Daoy (cell line): ENCODE measurements around the gene MTMR4. TPM values are rescaled to one million over a fixed set of nuclear protein-coding genes. Genes with fewer than 3 reads are reported as not detected.
"Not testable (repeated sequence)": the region's sequence is repeated elsewhere in the genome, so short reads cannot be mapped to it uniquely, and the experiment has no call there.

Experiments used
- DNase-seq: peaks from one replicate; pipeline ENCODE4 v3.0.0-alpha.2; 2015; ENCODE audit warnings: low read depth
- total RNA-seq: library from RNA; depleted of rRNA; stranded (reverse); fragments of >200 nt; shearing (Covaris generic); gene quantifications from 2 replicates; pipeline ENCODE4 v1.2.3, GENCODE V29; 2014; rRNA removed

Gene MTMR4
- total RNA-seq, 1 experiment from 2014 or later: 19.9 TPM

DNA sequence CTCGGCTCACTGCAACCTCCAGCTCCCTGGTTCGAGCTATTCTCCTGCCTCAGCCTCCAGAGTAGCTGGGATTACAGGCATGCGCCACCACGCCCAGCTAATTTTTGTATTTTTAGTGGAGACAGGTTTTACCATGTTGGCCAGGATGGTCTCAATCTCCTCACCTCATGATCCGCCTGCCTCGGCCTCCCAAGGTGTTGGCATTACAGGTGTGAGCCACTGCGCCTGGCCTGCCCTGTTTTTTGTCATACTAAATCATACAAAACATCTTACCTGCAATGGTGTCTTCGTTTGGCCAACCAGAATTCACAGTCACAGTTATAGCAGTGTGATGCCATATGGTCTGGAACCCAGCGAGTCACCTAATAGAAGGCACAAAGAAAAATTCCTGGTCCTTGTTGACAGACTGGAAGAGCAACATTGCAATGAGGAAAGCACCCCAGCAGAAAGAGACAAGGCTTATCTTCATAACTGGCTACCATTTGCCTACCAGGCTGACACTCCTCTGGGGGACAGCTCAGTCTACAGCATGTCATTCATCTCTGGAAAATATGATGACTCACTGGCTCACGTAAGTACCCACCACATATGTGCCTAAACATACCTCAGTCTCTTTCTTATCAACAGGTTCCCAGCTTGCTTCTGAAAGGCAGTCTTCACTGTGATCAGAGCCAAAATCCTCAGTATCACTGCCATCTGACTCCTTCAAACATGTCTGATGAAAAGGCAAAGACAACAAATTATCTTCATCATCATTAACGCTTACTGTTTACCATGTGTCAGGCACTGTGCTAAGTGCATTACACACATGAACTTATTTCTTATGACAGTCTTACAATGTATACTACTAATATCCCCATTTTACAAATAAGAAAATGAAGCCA, 22.0 kb downstream of the MTMR4 start:
- no peak for DNase-seq

GRCh38 chr17:58491510-58492045, 22.9 kb downstream of the MTMR4 start:
- no peak for DNase-seq

- no peak for DNase-seq
These were observed 26.0 kb downstream of the MTMR4 start for GRCh38 chr17:58488428-58488890.

- DNase-seq: no peak
These were observed 26.6 kb downstream of the MTMR4 start, which contains the start of gene HSF5 for GRCh38 chr17:58487589-58488427. HSF5 (minus strand) TSS chr17:58488408; CDS start chr17:58488274, 134 bp downstream.

DNA sequence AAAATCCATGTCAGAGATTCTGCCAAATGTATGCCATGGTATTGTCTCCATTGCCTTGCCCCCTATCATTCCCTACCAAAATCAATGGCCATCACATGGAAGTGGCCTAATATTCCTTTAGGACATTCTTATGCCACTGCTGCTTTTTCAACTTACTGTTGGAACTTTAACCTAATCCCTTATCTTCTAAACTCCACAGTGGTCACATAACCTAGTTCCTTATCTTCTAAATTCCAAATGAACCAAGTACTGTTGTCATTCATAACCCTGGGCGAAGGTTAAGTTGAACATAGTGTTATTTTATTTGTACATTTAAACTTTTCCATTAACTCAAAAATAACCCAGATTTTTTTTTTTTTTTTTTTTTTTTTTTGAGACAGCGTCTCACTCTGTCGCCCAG, 29.8 kb downstream of the MTMR4 start:
- DNase-seq: no peak

DNA sequence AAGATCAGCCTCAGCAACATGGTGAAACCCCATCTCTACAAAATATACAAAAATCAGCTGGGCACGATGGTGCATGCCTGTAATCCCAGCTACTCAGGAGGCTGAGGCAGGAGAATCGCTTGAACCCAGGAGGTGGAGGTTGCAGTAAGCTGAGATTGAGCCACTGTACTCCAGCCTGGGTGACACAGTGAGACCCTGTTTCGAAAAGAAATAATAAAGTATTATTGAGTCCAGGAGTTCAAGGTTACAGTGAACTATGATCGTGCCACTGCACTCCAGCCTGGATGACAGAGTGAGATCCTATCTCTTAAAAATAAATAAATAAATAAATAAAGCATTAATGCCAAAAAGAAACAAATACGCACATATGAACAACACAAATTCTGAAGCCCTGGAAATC, 32.6 kb downstream of the MTMR4 start:
- not testable (repeated sequence) for DNase-seq

DNA sequence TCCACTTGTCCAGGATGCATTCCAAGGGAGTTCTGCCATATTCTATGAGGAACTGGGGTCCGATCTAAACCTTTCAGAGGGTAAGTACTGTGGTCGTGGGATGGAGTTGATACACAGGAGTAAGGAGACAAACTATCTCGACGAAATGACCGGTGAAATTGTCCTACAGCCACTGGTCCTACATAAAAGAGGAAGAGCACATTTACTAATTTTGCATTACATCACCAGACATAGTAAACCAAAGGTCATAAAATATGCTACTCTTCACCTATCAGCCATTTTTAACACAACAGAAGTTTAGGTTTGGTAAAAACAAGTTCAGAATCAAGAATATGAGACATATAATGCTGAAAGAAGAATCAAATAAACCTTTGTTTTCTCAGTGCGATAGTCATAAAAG, 34.3 kb downstream of the MTMR4 start:
- DNase-seq: no peak

DNA sequence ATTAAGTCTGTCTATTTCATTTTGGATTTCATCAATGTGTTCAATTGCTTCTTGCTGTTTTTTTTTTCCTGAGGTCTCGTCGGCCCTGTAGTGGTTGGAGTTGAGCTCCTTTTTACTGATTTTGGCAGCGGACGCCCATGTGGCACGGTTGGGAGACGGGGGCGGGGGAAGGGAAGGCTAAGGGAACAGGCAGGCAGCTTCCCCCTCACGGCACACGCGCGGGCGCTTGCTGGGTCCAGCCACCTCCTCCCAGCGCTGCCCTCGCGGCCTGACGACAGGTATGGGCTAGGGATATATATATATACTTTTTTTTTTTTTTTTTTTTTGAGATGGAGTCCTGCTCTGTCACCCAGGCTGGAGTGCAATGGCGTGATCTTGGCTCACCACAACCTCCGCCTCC, 37.6 kb downstream of the MTMR4 start:
- DNase-seq: no peak

DNA sequence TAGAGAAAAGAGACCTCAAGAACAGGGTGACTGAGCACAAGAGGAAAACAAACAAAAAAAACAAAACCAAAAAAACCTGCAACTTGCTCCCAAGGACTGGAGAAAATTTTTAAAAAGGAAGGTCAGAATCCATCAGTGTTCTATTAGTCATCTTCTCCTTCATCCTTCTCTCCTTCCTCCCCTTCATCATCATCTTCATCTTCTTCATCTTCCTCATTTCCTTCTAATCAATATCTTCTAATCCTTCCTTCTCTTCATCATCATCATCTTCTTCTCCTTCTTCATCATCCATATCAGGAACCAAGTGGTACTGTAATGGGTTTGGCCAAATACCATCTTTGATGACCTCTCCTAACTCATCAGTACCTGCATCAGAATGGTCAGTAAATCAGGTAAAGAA, 38.5 kb downstream of the MTMR4 start:
- no peak for DNase-seq

DNA sequence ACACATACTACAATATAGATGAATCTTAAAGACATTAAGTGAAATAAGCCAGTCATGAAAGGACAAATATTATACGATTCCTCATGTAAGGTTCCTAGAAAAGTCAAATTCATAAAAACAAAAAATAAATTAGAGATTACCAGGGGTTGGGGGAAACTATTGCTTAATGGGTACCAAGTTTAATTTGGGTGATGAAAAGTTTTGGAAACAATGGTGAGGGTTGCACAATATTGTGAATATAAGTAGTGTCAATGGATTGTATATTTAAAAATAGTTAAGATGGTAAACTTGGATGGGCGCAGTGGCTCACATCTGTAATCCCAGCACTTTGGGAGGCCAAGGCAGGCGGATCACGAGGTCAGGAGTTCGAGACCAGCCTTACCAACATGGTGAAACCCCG, 44.1 kb downstream of the MTMR4 start:
- no peak for DNase-seq

DNA sequence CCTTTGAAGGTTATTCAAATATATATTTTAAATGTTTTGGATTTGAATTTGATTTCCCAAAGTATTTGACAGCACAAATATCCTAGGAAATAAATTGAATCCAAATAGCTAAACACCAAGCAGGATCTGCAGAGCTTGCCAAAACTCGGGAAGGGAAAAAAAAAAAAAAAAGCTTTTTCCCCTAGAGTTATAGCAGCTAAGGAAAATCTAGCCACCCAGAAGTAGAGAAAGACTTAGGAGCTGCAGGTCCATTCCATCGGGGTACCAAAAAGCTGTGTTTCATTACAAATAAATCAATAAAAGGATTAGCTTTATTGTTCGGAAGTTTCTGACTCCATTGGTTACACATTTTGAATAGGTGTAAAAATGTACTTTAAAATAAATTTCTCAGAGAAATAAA, 45.5 kb downstream of the MTMR4 start:
- DNase-seq: no peak

- no peak for DNase-seq
These were observed 58.9 kb downstream of the MTMR4 start for GRCh38 chr17:58455491-58455890.

GRCh38 chr17:58452738-58453137, 61.7 kb downstream of the MTMR4 start:
- peak; percentile 66 for DNase-seq

DNA sequence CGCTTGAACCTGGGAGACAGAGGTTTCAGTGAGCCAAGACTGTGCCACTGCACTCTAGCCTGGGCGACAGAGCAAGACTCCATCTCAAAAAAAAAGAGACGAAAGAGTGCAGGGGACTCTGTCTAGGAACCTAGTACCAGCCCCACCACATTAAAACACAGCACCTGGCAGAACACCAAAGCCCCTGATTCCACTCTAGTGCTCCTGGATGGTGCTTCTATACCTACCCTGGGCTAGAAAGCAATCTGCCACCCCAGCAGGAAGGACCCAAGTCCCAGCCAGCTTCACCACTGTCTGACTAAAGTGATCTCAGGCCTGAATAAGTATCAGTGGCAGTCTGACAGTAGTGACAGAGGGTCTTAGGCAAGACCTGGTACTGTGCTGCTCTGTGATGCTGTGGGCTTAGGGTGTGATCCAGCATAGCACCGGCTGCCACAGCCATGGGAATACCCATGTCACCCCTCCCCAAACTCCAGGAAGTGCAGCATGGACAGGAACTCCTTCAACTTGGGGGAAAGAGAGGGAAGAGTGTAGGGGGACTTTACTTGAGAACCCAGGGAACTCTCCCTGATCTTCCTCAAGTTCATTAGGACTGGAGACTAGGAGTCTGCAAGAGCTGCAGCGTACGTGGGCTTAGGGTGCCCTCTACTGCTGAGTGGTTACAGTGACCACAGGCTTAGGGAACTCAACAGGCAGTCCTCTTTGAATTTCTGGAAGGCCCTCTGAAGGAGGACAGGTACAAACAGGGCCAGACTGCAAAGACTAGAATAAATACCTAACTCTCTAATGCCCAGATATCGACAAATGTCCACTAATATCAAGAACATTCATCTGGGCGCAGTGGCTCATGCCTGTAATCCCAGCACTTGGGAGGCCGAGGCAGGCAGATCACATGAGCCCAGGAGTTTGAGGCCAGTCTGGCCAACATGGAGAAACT, 67.1 kb downstream of the MTMR4 start:
- DNase-seq: peak; percentile 76

- no peak for DNase-seq
These were observed 68.4 kb downstream of the MTMR4 start for GRCh38 chr17:58446086-58446485.

Other genes with a start within 250 kb of the MTMR4 start
- gene MPO, start 233.7 kb downstream of the MTMR4 start, total RNA-seq: not detected in 2 replicates
- under 0.01 and 0.33 TPM in 2 replicates for gene TSPOAP1, start 185.8 kb downstream of the MTMR4 start, total RNA-seq
- gene SUPT4H1, start 162.4 kb downstream of the MTMR4 start, total RNA-seq: 50.2 and 106 TPM in 2 replicates
- gene RNF43, start 97.1 kb downstream of the MTMR4 start, total RNA-seq: 0.57 and 1.5 TPM in 2 replicates
- gene HSF5, start 26.2 kb downstream of the MTMR4 start, total RNA-seq: 0.06 TPM in 1 of 2 replicates, not detected in the other
- gene TEX14, start 177.4 kb upstream of the MTMR4 start, total RNA-seq: not detected in 2 replicates
- 40.7 and 50.7 TPM in 2 replicates for gene RAD51C, start 178.0 kb upstream of the MTMR4 start, total RNA-seq
- 2.1 and 2.5 TPM in 2 replicates for gene PPM1E, start 241.2 kb upstream of the MTMR4 start, total RNA-seq